ENCODE measurements around the gene SH3TC1. TPM values are rescaled to one million over a fixed set of nuclear protein-coding genes. Genes with fewer than 3 reads are reported as not detected.

Gene SH3TC1
- polyA plus RNA-seq, 2 of the 4 experiments (the other 2 are of a cell fraction): 2.8 to 7.4 TPM

DNA sequence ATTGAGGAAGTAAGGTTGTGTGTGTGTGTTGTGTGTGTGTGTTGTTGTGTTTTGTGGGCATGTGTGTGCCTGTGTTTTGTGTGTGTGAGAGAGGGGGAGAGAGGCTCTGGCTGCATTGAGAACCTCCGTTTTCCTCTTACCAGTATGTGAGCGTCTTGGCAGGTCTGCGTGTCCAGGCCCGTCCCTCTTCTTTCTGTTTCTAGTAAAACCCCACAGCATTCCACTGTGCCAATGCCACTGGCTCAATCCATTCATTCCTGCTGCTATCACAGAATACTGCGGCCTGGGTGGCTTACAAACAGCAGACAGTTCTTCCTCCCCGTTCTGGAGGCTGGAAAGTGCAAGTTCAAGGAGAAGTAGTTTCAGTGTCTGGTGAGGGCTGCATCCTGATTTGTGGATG lies 55.0 kb downstream of the SH3TC1 start:
- ChIA-PET CTCF (interaction anchor here (1.5 to 1.8 kb wide), 2 partner anchors 12 to 149 kb away, joined by 3 to 8 read pairs; no protein-coding TSS in a partner anchor), POLR2A (no interaction called here)
- TF ChIP-seq, protein P1, sequence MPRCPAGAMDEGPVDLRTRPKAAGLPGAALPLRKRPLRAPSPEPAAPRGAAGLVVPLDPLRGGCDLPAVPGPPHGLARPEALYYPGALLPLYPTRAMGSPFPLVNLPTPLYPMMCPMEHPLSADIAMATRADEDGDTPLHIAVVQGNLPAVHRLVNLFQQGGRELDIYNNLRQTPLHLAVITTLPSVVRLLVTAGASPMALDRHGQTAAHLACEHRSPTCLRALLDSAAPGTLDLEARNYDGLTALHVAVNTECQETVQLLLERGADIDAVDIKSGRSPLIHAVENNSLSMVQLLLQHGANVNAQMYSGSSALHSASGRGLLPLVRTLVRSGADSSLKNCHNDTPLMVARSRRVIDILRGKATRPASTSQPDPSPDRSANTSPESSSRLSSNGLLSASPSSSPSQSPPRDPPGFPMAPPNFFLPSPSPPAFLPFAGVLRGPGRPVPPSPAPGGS (IDR thresholded peaks at IDR 0.05): no peak
- no peak for TF ChIP-seq MYC (IDR thresholded peaks at IDR 0.05; ENCODE audit: borderline replicate concordance, low read length)
- no peak for TF ChIP-seq ZFP36 (IDR thresholded peaks at IDR 0.05; ENCODE audit: borderline replicate concordance, partially characterized antibody)
- TF ChIP-seq RFX5 (IDR thresholded peaks at IDR 0.05): no peak
- TF ChIP-seq, protein P2, sequence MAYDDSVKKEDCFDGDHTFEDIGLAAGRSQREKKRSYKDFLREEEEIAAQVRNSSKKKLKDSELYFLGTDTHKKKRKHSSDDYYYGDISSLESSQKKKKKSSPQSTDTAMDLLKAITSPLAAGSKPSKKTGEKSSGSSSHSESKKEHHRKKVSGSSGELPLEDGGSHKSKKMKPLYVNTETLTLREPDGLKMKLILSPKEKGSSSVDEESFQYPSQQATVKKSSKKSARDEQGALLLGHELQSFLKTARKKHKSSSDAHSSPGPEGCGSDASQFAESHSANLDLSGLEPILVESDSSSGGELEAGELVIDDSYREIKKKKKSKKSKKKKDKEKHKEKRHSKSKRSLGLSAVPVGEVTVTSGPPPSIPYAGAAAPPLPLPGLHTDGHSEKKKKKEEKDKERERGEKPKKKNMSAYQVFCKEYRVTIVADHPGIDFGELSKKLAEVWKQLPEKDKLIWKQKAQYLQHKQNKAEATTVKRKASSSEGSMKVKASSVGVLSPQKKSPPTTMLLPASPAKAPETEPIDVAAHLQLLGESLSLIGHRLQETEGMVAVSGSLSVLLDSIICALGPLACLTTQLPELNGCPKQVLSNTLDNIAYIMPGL (CRISPR knock-in tag; IDR thresholded peaks at IDR 0.05; ENCODE audit: borderline replicate concordance): no peak
- TF ChIP-seq HOXA7 (CRISPR knock-in tag; IDR thresholded peaks at IDR 0.05): no peak
- no peak for TF ChIP-seq NPAS2 (CRISPR knock-in tag; IDR thresholded peaks at IDR 0.05; ENCODE audit: borderline replicate concordance)
- no peak for TF ChIP-seq GATA3 (IDR thresholded peaks at IDR 0.05; ENCODE audit: borderline replicate concordance)
- TF ChIP-seq, protein P3, sequence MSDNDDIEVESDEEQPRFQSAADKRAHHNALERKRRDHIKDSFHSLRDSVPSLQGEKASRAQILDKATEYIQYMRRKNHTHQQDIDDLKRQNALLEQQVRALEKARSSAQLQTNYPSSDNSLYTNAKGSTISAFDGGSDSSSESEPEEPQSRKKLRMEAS (IDR thresholded peaks at IDR 0.05): no peak
- TF ChIP-seq KDM1A (IDR thresholded peaks at IDR 0.05; ENCODE audit: low read depth): no peak
- TF ChIP-seq, protein P4, sequence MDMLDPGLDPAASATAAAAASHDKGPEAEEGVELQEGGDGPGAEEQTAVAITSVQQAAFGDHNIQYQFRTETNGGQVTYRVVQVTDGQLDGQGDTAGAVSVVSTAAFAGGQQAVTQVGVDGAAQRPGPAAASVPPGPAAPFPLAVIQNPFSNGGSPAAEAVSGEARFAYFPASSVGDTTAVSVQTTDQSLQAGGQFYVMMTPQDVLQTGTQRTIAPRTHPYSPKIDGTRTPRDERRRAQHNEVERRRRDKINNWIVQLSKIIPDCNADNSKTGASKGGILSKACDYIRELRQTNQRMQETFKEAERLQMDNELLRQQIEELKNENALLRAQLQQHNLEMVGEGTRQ (IDR thresholded peaks at IDR 0.05): no peak
- no peak for TF ChIP-seq RARB (CRISPR knock-in tag; IDR thresholded peaks at IDR 0.05)
- TF ChIP-seq EHMT2 (IDR thresholded peaks at IDR 0.05; ENCODE audit: low read depth): no peak
- no peak for TF ChIP-seq CBX2 (IDR thresholded peaks at IDR 0.05; ENCODE audit: borderline replicate concordance, low read depth)
- H3K4me1 ChIP-seq: no peaks in the 10 kb centered on the region
- no peak overlapping the region for H3K4me2 ChIP-seq
- H3K4me3 ChIP-seq: no peak overlapping the region
- no peak for ATAC-seq
- no peaks in the 10 kb centered on the region for H3K9me3 ChIP-seq
- 89% methylated on average over 6 of the region's 6 CpGs for WGBS (ENCODE audit: missing lambda C conversion rate)
- no peak for FAIRE-seq
- DNase-seq (ENCODE audit: low read depth in 1 of 2, low spot score in 1 of 2): no peak
- H3K27ac ChIP-seq: no peak overlapping the region

DNA sequence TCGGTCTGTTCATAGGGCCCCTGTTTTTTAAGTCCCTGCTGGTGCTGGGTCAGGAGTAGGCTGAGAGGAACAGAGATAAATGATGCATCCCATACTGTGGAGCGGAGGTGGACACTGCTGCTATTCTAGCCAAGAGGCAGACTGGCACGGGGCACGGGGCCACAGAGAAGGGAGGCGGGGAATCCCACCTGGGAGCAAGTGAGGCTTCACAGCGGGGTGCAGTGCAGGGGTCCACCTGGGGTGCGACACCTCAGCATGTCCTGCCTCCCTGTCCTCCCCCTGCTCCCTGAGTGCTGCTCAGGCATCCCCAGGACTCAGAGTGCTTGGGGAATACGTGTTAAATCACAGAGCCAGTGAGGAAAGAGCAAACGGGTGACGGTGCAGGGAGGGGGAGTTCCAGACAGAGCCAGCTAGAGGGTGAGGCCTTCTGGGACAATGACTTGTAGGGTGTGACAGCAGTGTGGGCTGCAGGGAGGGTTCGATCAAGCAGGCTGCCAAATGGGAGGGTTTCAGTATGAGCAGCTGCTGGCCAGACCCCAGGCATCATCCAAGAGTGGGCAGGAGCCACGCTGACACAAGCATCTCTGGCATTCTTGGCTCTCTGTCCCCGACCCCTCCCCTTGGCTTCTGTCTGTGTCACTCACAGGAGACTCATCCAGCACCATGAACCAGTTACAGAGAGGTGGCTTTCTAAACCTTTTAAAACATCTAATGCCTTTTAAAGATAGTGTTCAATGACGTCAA lies 56.8 kb downstream of the SH3TC1 start:
- Histone ChIP-seq H3K4me2 (no peak overlapping the region), H3K9me3 (no peaks in the 10 kb centered on the region), H3K27ac (peak overlapping the region in 1 of 2 experiments; percentile 58; a peak in 1 of 6 replicates), H3K4me1 (peaks cover 12% of the 10 kb centered on the region; the same call in 2 of the 3 replicates), H3K4me3 (no peak overlapping the region)
- 56% methylated on average over 14 of the region's 14 CpGs for WGBS (ENCODE audit: missing lambda C conversion rate)
- no peak for TF ChIP-seq TP53 (CRISPR knock-in tag; IDR thresholded peaks at IDR 0.05)
- no peak for TF ChIP-seq RAD21 (conservative IDR thresholded peaks at IDR 0.05 in 1 of 2, IDR thresholded peaks at IDR 0.05 in 1 of 2)
- TF ChIP-seq SREBF2 (IDR thresholded peaks at IDR 0.05): no peak
- TF ChIP-seq ZNF302 (CRISPR knock-in tag; IDR thresholded peaks at IDR 0.05): no peak
- TF ChIP-seq ZFP36 (IDR thresholded peaks at IDR 0.05; ENCODE audit: borderline replicate concordance, partially characterized antibody): no peak
- TF ChIP-seq, protein P4 (IDR thresholded peaks at IDR 0.05): no peak
- TF ChIP-seq ZSCAN20 (CRISPR knock-in tag; IDR thresholded peaks at IDR 0.05): no peak
- no peak for TF ChIP-seq CBX2 (IDR thresholded peaks at IDR 0.05; ENCODE audit: borderline replicate concordance, low read depth)
- no peak for TF ChIP-seq ZC3H11A (IDR thresholded peaks at IDR 0.05)
- no peak for TF ChIP-seq BHLHE40 (IDR thresholded peaks at IDR 0.05; ENCODE audit: low read depth, low read length)
- TF ChIP-seq EHF (CRISPR knock-in tag; IDR thresholded peaks at IDR 0.05): no peak
- TF ChIP-seq, protein P3 (IDR thresholded peaks at IDR 0.05): no peak
- no peak for TF ChIP-seq KDM1A (IDR thresholded peaks at IDR 0.05; ENCODE audit: low read depth)
- no peak for TF ChIP-seq FOXS1 (CRISPR knock-in tag; IDR thresholded peaks at IDR 0.05)
- no peak for TF ChIP-seq EP300 (IDR thresholded peaks at IDR 0.05)
- no peak for TF ChIP-seq MYC (IDR thresholded peaks at IDR 0.05; ENCODE audit: borderline replicate concordance, low read length)
- TF ChIP-seq CHD2 (IDR thresholded peaks at IDR 0.05; ENCODE audit: low read length, partially characterized antibody): no peak
- no peak for TF ChIP-seq RARB (CRISPR knock-in tag; IDR thresholded peaks at IDR 0.05)
- no peak for TF ChIP-seq MAFK (IDR thresholded peaks at IDR 0.05; ENCODE audit: partially characterized antibody)
- no peak for TF ChIP-seq FOSB (CRISPR knock-in tag; IDR thresholded peaks at IDR 0.05)
- ATAC-seq: peak; percentile 51 to 63; a peak in 4 of 6 replicates
- FAIRE-seq: no peak
- DNase-seq (ENCODE audit: low read depth in 1 of 2, low spot score in 1 of 2): peak in 1 of 2 experiments; percentile 56
- CTCF ChIA-PET: interaction anchor here (1.5 to 2.6 kb wide), 2 partner anchors 10 to 147 kb away, joined by 3 to 15 read pairs; no protein-coding TSS in a partner anchor
- POLR2A ChIA-PET: no interaction called here
